ENCODE data around the gene LRCH1. TPM values are rescaled to one million over a fixed set of nuclear protein-coding genes. Genes with fewer than 3 reads are reported as not detected.

Gene LRCH1
- total RNA-seq, 1 experiment from 2014 or later, result 27.0 TPM

GRCh38 chr13:46640843-46641242 lies 87.9 kb downstream of the LRCH1 start:
- H3K4me3 ChIP-seq (ENCODE audit: low read depth, low read length), result no peak overlapping the region
- BruUV-seq (replicated peaks), result no TSS peak
- POLR2A ChIA-PET, result no interaction called here

GRCh38 chr13:46641274-46642081 lies 88.5 kb downstream of the LRCH1 start:
- no peak overlapping the region for H3K4me3 Mint-ChIP-seq (ENCODE audit: unreplicated experiment)
- H3K36me3 Mint-ChIP-seq (ENCODE audit: insufficient read depth, unreplicated experiment), result peaks cover 12% of the 10 kb centered on the region
- POLR2A ChIA-PET, result no interaction called here
- peaks cover 51% of the 10 kb centered on the region for H3K4me1 Mint-ChIP-seq (ENCODE audit: low read depth, unreplicated experiment)
- no peaks in the 10 kb centered on the region for H3K27me3 ChIP-seq (replicated peaks; ENCODE audit: control insufficient read depth, insufficient read depth, low read length)
- TF ChIP-seq CTCF (IDR thresholded peaks at IDR 0.05; ENCODE audit: insufficient read depth in 1 of 2, low read depth in 1 of 2, low read length in 1 of 2, severe bottlenecking in 1 of 2, unreplicated experiment in 1 of 2), result no peak
- peaks cover 76% of the 10 kb centered on the region for H3K4me1 ChIP-seq
- H3K9me3 ChIP-seq, result no peaks in the 10 kb centered on the region
- no peaks in the 10 kb centered on the region for H3K36me3 ChIP-seq (ENCODE audit: control insufficient read depth, insufficient read depth, low read length)
- peak overlapping the region; percentile 61 for H3K27ac Mint-ChIP-seq (ENCODE audit: unreplicated experiment)
- DNase-seq, result no peak
- no peaks in the 10 kb centered on the region for H3K27me3 Mint-ChIP-seq (ENCODE audit: insufficient read depth, unreplicated experiment)
- no peak overlapping the region for H3K4me3 ChIP-seq (ENCODE audit: low read depth, low read length)
- intact Hi-C loops (cut with micrococcal nuclease; ENCODE audit: unreplicated experiment), result loop anchor here (2.0 to 5.0 kb wide), 2 partner anchors 21 to 41 kb away; no protein-coding TSS in a partner anchor
- peaks cover under 1% of the 10 kb centered on the region for H3K9me3 Mint-ChIP-seq (ENCODE audit: unreplicated experiment)
- CTCF ChIA-PET, result interaction anchor here (1.1 kb wide), 1 partner anchor 24 kb away, joined by 5 read pairs; no protein-coding TSS in a partner anchor
- no TSS peak for BruUV-seq (replicated peaks)

More at GRCh38 chr13:46640843-46641242, 87.9 kb downstream of the LRCH1 start:
- TF ChIP-seq CTCF (IDR thresholded peaks at IDR 0.05; ENCODE audit: insufficient read depth in 1 of 2, low read depth in 1 of 2, low read length in 1 of 2, severe bottlenecking in 1 of 2, unreplicated experiment in 1 of 2), result no peak
- H3K27ac Mint-ChIP-seq (ENCODE audit: unreplicated experiment), result peak overlapping the region; percentile 61
- CTCF ChIA-PET, result no interaction called here
- no peaks in the 10 kb centered on the region for H3K27me3 ChIP-seq (replicated peaks; ENCODE audit: control insufficient read depth, insufficient read depth, low read length)
- H3K27me3 Mint-ChIP-seq (ENCODE audit: insufficient read depth, unreplicated experiment), result no peaks in the 10 kb centered on the region
- no peaks in the 10 kb centered on the region for H3K36me3 ChIP-seq (ENCODE audit: control insufficient read depth, insufficient read depth, low read length)
- peaks cover 57% of the 10 kb centered on the region for H3K4me1 Mint-ChIP-seq (ENCODE audit: low read depth, unreplicated experiment)
- DNase-seq, result no peak
- peaks cover 7% of the 10 kb centered on the region for H3K9me3 Mint-ChIP-seq (ENCODE audit: unreplicated experiment)
- intact Hi-C loops (cut with micrococcal nuclease; ENCODE audit: unreplicated experiment), result loop anchor here (5.0 kb wide), 1 partner anchor 41 kb away; no protein-coding TSS in a partner anchor
- peaks cover 19% of the 10 kb centered on the region for H3K36me3 Mint-ChIP-seq (ENCODE audit: insufficient read depth, unreplicated experiment)
- H3K4me1 ChIP-seq, result peaks cover 70% of the 10 kb centered on the region
- H3K4me3 Mint-ChIP-seq (ENCODE audit: unreplicated experiment), result no peak overlapping the region
- H3K9me3 ChIP-seq, result no peaks in the 10 kb centered on the region

GRCh38 chr13:46642254-46642653 lies 89.3 kb downstream of the LRCH1 start:
- POLR2A ChIA-PET, result no interaction called here
- H3K36me3 ChIP-seq (ENCODE audit: control insufficient read depth, insufficient read depth, low read length), result no peaks in the 10 kb centered on the region
- Mint-ChIP-seq H3K4me1 (ENCODE audit: low read depth, unreplicated experiment) (peaks cover 50% of the 10 kb centered on the region), H3K9me3 (ENCODE audit: unreplicated experiment) (no peaks in the 10 kb centered on the region), H3K27me3 (ENCODE audit: insufficient read depth, unreplicated experiment) (no peaks in the 10 kb centered on the region), H3K36me3 (ENCODE audit: insufficient read depth, unreplicated experiment) (peaks cover 5% of the 10 kb centered on the region), H3K27ac (ENCODE audit: unreplicated experiment) (no peak overlapping the region), H3K4me3 (ENCODE audit: unreplicated experiment) (no peak overlapping the region)
- CTCF ChIA-PET, result interaction anchor here (1.1 kb wide), 1 partner anchor 23 kb away, joined by 5 read pairs; no protein-coding TSS in a partner anchor
- H3K4me3 ChIP-seq (ENCODE audit: low read depth, low read length), result no peak overlapping the region
- no peaks in the 10 kb centered on the region for H3K27me3 ChIP-seq (replicated peaks; ENCODE audit: control insufficient read depth, insufficient read depth, low read length)
- TF ChIP-seq CTCF (IDR thresholded peaks at IDR 0.05; ENCODE audit: insufficient read depth in 1 of 2, low read depth in 1 of 2, low read length in 1 of 2, severe bottlenecking in 1 of 2, unreplicated experiment in 1 of 2), result no peak
- no peak for DNase-seq
- intact Hi-C loops (cut with micrococcal nuclease; ENCODE audit: unreplicated experiment), result loop anchor here (2.0 to 5.0 kb wide), 2 partner anchors 21 to 40 kb away; no protein-coding TSS in a partner anchor
- no TSS peak for BruUV-seq (replicated peaks)
- H3K4me1 ChIP-seq, result peaks cover 73% of the 10 kb centered on the region
- no peaks in the 10 kb centered on the region for H3K9me3 ChIP-seq

Measured in Caco-2 (cell line).